PC-9 (cell line): ENCODE results near the gene RPL35.

ENCODE experiments used
- CTCF ChIP-seq: fragments of 200-600 bp; sonication (generic); conservative IDR thresholded peaks from 2 replicates; pipeline ENCODE4 v1.6.1; 2017; ENCODE audit warnings: mixed run types, antibody characterized with exemption, mild to moderate bottlenecking, moderate library complexity
- EZH2 ChIP-seq: fragments of 200-600 bp; sonication (generic); IDR thresholded peaks from 2 replicates; pipeline ENCODE4 v1.8.0; 2017; ENCODE audit warnings: antibody characterized with exemption, low read depth

GRCh38 chr9:124871156-124871561 lies 9.4 kb upstream of the RPL35 start:
- no peak for TF ChIP-seq EZH2
- TF ChIP-seq CTCF: no peak
